SK-N-SH (cell line): Measurements from ENCODE around the gene JPH2. TPM values are rescaled to one million over a fixed set of nuclear protein-coding genes. Genes with fewer than 3 reads are reported as not detected.

Source experiments
- CTCF ChIA-PET: fragments of 300-600, 350-600 bp; formaldehyde crosslinking; extraction: SDS; loops from one replicate; lab custom pipeline; 2021; lab: Yijun Ruan, JAX
- POLR2A ChIA-PET: fragments of 350-600 bp; sonication (Branson Sonifier 250); formaldehyde crosslinking; extraction: SDS; loops from one replicate; lab custom pipeline; 2020; ENCODE audit warnings: antibody characterized with exemption, inconsistent platforms; lab: Yijun Ruan, JAX
- DNase-seq: peaks from one replicate; pipeline ENCODE4 v3.0.0; 2012
- H2AFZ ChIP-seq: fragments of 200-600 bp; sonication (generic); 2 replicates; pipeline ENCODE4 v1.8.1; 2016; ENCODE audit warnings: antibody characterized with exemption, mild to moderate bottlenecking, low read depth
- H3F3A ChIP-seq: fragments of 200-600 bp; sonication (generic); replicated peaks from 2 replicates; pipeline ENCODE3; 2016; ENCODE audit warnings: antibody characterized with exemption, mild to moderate bottlenecking; ENCODE audit not compliant: insufficient read depth
- H3K27ac ChIP-seq, 2 experiments: fragments of 200-500 bp in 1 of 2; fragments of 200-600 bp in 1 of 2; sonication (Bioruptor generic) in 1 of 2; sonication (generic), shearing (Covaris generic) in 1 of 2; 2 replicates each; pipeline versions ENCODE4 v1.5.1 to v1.6.1; 2014 to 2016; ENCODE audit warnings: low read depth in 2 of 2, inconsistent platforms in 1 of 2, low read length in 1 of 2, mild to moderate bottlenecking in 1 of 2, mixed read lengths in 1 of 2
- H3K27me3 ChIP-seq: fragments of 200-600 bp; sonication (generic), shearing (Covaris generic); 2 replicates; pipeline ENCODE4 v1.6.1; 2016; ENCODE audit warnings: mixed run types; ENCODE audit not compliant: insufficient read depth
- H3K36me3 ChIP-seq, 2 experiments: fragments of 200-500 bp in 1 of 2; fragments of 200-600 bp in 1 of 2; sonication (Bioruptor generic) in 1 of 2; sonication (generic) in 1 of 2; replicated peaks in 1 of 2; 2 replicates each; pipeline versions ENCODE3 to v1.5.1; 2014 to 2016; ENCODE audit warnings: low read length in 1 of 2, mild to moderate bottlenecking in 1 of 2; ENCODE audit not compliant: insufficient read depth in 2 of 2, control insufficient read depth in 1 of 2
- H3K4me1 ChIP-seq, 2 experiments: fragments of 200-500 bp in 1 of 2; fragments of 200-600 bp in 1 of 2; sonication (Bioruptor generic) in 1 of 2; sonication (generic), shearing (Covaris generic) in 1 of 2; 2 replicates each; pipeline versions ENCODE4 v1.5.1 to v1.6.1; 2014 to 2016; ENCODE audit warnings: low read depth in 1 of 2, low read length in 1 of 2, mixed run types in 1 of 2; ENCODE audit not compliant: insufficient read depth in 2 of 2, control insufficient read depth in 1 of 2
- H3K4me2 ChIP-seq: fragments of 200-600 bp; sonication (generic), shearing (Covaris generic); 2 replicates; pipeline ENCODE4 v1.6.1; 2017; ENCODE audit warnings: mixed run types
- H3K4me3 ChIP-seq, 2 experiments: fragments of 200-500 bp in 1 of 2; fragments of 200-600 bp in 1 of 2; sonication (Bioruptor generic) in 1 of 2; sonication (generic), shearing (Covaris generic) in 1 of 2; 2 replicates each; pipeline versions ENCODE4 v1.5.1 to v1.8.1; 2014 to 2016; ENCODE audit warnings: low read depth in 2 of 2, inconsistent platforms in 1 of 2, low read length in 1 of 2, mild to moderate bottlenecking in 1 of 2, mixed read lengths in 1 of 2, moderate library complexity in 1 of 2
- H3K79me2 ChIP-seq: fragments of 200-600 bp; sonication (generic); 2 replicates; pipeline ENCODE4 v1.8.1; 2017; ENCODE audit warnings: mild to moderate bottlenecking; ENCODE audit not compliant: insufficient read depth
- H3K9ac ChIP-seq: fragments of 200-600 bp; sonication (generic); 2 replicates; pipeline ENCODE4 v1.6.1; 2017; ENCODE audit warnings: mixed run types
- H3K9me2 ChIP-seq: fragments of 200-600 bp; sonication (generic); 2 replicates; pipeline ENCODE4 v1.6.1; 2017; ENCODE audit warnings: mixed run types
- H3K9me3 ChIP-seq: fragments of 200-600 bp; sonication (generic); 2 replicates; pipeline ENCODE4 v1.6.1; 2017; ENCODE audit warnings: mixed run types, mild to moderate bottlenecking, moderate library complexity
- H4K20me1 ChIP-seq: fragments of 200-600 bp; sonication (generic); 2 replicates; pipeline ENCODE4 v1.6.1; 2017; ENCODE audit warnings: mild to moderate bottlenecking, mixed run types; ENCODE audit not compliant: insufficient read depth
- CHD2 ChIP-seq: fragments of 150-350 bp; IDR thresholded peaks from 2 replicates; pipeline ENCODE4 v1.6.1; 2018; ENCODE audit warnings: low read length; ENCODE audit not compliant: partially characterized antibody
- EP300 ChIP-seq, 2 experiments: IDR thresholded peaks; 2 replicates each; pipeline versions ENCODE4 v1.4.0 to v1.6.1; 2012; ENCODE audit warnings: borderline replicate concordance in 1 of 2, low read depth in 1 of 2, low read length in 1 of 2
- FOSL2 ChIP-seq: IDR thresholded peaks from 2 replicates; pipeline ENCODE4 v1.4.0; 2012; ENCODE audit warnings: low read depth, mild to moderate bottlenecking, moderate library complexity, borderline replicate concordance
- FOXM1 ChIP-seq: IDR thresholded peaks from 2 replicates; pipeline ENCODE4 v1.4.0; 2012; ENCODE audit warnings: low read depth, mild to moderate bottlenecking
- GABPA ChIP-seq: IDR thresholded peaks from 2 replicates; pipeline ENCODE4 v1.4.0; 2012; ENCODE audit warnings: low read depth, mild to moderate bottlenecking
- JUND ChIP-seq: IDR thresholded peaks from 2 replicates; pipeline ENCODE4 v1.4.0; 2012
- MXI1 ChIP-seq: IDR thresholded peaks from 2 replicates; pipeline ENCODE4 v1.6.1; 2012; ENCODE audit warnings: mild to moderate bottlenecking, low read depth, low read length, improper control_type of control experiment
- NFIC ChIP-seq: IDR thresholded peaks from 2 replicates; pipeline ENCODE4 v1.4.0; 2012; ENCODE audit warnings: borderline replicate concordance
- POLR2AphosphoS5 ChIP-seq: IDR thresholded peaks from 2 replicates; pipeline ENCODE4 v1.6.1; 2012; ENCODE audit warnings: low read depth, low read length
- RCOR1 ChIP-seq: fragments of 150-350 bp; IDR thresholded peaks from 2 replicates; pipeline ENCODE4 v1.6.1; 2017; ENCODE audit warnings: antibody characterized with exemption, low read length
- RFX5 ChIP-seq: IDR thresholded peaks from 2 replicates; pipeline ENCODE4 v1.6.1; 2012; ENCODE audit warnings: mild to moderate bottlenecking, improper control_type of control experiment, low read length
- TCF12 ChIP-seq: IDR thresholded peaks from 2 replicates; pipeline ENCODE4 v1.4.0; 2012
- TEAD4 ChIP-seq: IDR thresholded peaks from 2 replicates; pipeline ENCODE4 v1.4.0; 2012; ENCODE audit warnings: mild to moderate bottlenecking, borderline replicate concordance; ENCODE audit not compliant: insufficient read depth
- WGBS: methylation state at CpG from one replicate; pipeline ENCODE4 v1.1.6; 2017; ENCODE audit warnings: low lambda C conversion rate; 5-methylcytosine and 5-hydroxymethylcytosine counted together
- polyA plus RNA-seq, 3 experiments: library from polyadenylated mRNA; depleted of rRNA; stranded (reverse); fragments of >200 nt; gene quantifications; 2 replicates each; pipeline ENCODE4 v1.2.3, GENCODE V29; 2012
- TF ChIP-seq, protein P1 (sequence below): fragments of 150-350 bp; IDR thresholded peaks from 2 replicates; pipeline ENCODE4 v1.6.1; 2016; ENCODE audit warnings: mild to moderate bottlenecking, low read depth, low read length
- TF ChIP-seq, protein P2 (sequence below): IDR thresholded peaks from 2 replicates; pipeline ENCODE4 v1.4.0; 2012; ENCODE audit warnings: low read depth, borderline replicate concordance
- TF ChIP-seq, protein P3 (sequence below): fragments of 150-350 bp; IDR thresholded peaks from 2 replicates; pipeline ENCODE4 v1.6.1; 2017; ENCODE audit warnings: antibody characterized with exemption, low read length, low read depth, borderline replicate concordance
- TF ChIP-seq, protein P4 (sequence below): IDR thresholded peaks from 2 replicates; pipeline ENCODE4; 2012

JPH2 gene
- polyA plus RNA-seq, 1 of the 3 experiments (the other 2 are of a cell fraction): 0.67 TPM

DNA sequence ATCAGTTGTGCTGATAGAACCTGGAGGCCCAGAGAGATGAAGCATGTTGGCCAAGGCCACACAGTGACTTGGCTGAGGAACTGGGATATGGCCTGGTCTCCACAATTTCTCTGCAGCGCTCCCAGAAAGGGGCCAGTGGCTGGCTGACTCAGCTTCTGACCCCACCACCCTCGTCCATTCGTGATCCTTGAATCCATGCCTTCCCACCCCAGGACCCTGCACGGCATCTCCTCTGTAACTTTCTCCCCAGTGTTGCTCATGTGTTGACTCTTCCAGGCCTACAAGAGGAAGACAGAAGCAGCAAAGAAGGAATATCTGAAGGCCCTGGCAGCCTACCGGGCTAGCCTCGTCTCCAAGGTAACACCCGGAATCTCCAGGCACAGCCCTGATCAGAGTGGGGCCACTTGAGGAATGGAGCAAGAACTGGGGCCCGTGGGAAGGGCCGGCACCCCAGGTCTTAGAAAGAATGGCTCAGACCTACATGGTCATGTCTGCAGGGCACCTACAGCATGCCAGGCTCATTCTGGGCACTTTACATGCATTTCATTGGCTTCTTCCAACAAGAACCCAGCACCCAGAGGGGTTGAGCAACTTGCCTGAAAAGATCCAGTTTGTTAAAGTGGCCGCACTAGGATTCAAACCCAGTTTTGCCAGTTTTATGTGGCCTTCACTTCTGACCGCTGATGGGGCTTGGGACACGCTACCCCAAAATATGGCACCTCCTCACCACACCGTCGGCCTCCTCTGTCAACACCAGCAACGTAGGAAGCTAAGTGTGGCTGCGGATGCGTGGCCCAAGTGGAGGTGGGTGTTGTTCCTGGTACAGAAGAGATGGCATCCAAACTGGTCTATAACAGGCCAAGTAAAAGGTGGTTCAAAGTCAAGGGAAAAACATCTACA lies 122.2 kb downstream of the JPH2 start:
- H3K4me3 ChIP-seq: no peak overlapping the region
- H3K9me3 ChIP-seq: no peaks in the 10 kb centered on the region
- H3K4me2 ChIP-seq: no peak overlapping the region
- no peak for DNase-seq
- ChIA-PET CTCF (interaction anchor here (0.9 to 1.0 kb wide), 2 partner anchors 8 to 10 kb away, joined by 3 to 4 read pairs; no protein-coding TSS in a partner anchor), POLR2A (no interaction called here)
- no peaks in the 10 kb centered on the region for H3K79me2 ChIP-seq
- no peaks in the 10 kb centered on the region for H3K27me3 ChIP-seq
- WGBS: 92% methylated on average over 17 of the region's 17 CpGs
- no peaks in the 10 kb centered on the region for H4K20me1 ChIP-seq
- H3K9ac ChIP-seq: no peak overlapping the region
- H3K36me3 ChIP-seq: no peaks in the 10 kb centered on the region
- no peaks in the 10 kb centered on the region for H3K9me2 ChIP-seq
- H3F3A ChIP-seq: no peaks in the 10 kb centered on the region
- TF ChIP-seq FOSL2 (no peak), TCF12 (no peak), GABPA (no peak), EP300 (IDR thresholded peaks at IDR 0.05; ENCODE audit: borderline replicate concordance in 1 of 2, low read depth in 1 of 2, low read length in 1 of 2) (no peak), CHD2 (no peak), RFX5 (no peak), TEAD4 (no peak), JUND (no peak), POLR2AphosphoS5 (no peak), FOXM1 (no peak), NFIC (no peak), MXI1 (no peak), RCOR1 (no peak)
- TF ChIP-seq, protein P1, sequence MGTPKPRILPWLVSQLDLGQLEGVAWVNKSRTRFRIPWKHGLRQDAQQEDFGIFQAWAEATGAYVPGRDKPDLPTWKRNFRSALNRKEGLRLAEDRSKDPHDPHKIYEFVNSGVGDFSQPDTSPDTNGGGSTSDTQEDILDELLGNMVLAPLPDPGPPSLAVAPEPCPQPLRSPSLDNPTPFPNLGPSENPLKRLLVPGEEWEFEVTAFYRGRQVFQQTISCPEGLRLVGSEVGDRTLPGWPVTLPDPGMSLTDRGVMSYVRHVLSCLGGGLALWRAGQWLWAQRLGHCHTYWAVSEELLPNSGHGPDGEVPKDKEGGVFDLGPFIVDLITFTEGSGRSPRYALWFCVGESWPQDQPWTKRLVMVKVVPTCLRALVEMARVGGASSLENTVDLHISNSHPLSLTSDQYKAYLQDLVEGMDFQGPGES: no peak
- TF ChIP-seq, protein P2, sequence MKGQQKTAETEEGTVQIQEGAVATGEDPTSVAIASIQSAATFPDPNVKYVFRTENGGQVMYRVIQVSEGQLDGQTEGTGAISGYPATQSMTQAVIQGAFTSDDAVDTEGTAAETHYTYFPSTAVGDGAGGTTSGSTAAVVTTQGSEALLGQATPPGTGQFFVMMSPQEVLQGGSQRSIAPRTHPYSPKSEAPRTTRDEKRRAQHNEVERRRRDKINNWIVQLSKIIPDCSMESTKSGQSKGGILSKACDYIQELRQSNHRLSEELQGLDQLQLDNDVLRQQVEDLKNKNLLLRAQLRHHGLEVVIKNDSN: no peak
- TF ChIP-seq, protein P3, sequence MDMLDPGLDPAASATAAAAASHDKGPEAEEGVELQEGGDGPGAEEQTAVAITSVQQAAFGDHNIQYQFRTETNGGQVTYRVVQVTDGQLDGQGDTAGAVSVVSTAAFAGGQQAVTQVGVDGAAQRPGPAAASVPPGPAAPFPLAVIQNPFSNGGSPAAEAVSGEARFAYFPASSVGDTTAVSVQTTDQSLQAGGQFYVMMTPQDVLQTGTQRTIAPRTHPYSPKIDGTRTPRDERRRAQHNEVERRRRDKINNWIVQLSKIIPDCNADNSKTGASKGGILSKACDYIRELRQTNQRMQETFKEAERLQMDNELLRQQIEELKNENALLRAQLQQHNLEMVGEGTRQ: no peak
- TF ChIP-seq, protein P4, sequence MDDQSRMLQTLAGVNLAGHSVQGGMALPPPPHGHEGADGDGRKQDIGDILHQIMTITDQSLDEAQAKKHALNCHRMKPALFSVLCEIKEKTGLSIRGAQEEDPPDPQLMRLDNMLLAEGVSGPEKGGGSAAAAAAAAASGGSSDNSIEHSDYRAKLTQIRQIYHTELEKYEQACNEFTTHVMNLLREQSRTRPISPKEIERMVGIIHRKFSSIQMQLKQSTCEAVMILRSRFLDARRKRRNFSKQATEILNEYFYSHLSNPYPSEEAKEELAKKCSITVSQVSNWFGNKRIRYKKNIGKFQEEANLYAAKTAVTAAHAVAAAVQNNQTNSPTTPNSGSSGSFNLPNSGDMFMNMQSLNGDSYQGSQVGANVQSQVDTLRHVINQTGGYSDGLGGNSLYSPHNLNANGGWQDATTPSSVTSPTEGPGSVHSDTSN: no peak
- H3K27ac ChIP-seq: no peak overlapping the region
- H2AFZ ChIP-seq: no peak overlapping the region
- H3K4me1 ChIP-seq: peaks cover 0 to 3% of the 10 kb centered on the region in 2 experiments; a peak in 1 of 4 replicates

Other genes starting within 250 kb of the JPH2 start
- gene OSER1, start 23.6 kb upstream of the JPH2 start, polyA plus RNA-seq (2012; rRNA removed): 22.3 and 31.0 TPM in 2 replicates
- 0.30 and 0.55 TPM in 2 replicates for gene GDAP1L1, start 60.1 kb upstream of the JPH2 start, polyA plus RNA-seq (2012; rRNA removed)
- 2.8 and 3.6 TPM in 2 replicates for gene FITM2, start 124.0 kb upstream of the JPH2 start, polyA plus RNA-seq (2012; rRNA removed)
- gene R3HDML, start 149.9 kb upstream of the JPH2 start, polyA plus RNA-seq (2012; rRNA removed): not detected in 2 replicates
- gene HNF4A, start 168.5 kb upstream of the JPH2 start, polyA plus RNA-seq (2012; rRNA removed): not detected in 2 replicates